ENCODE data around the gene MT1F. TPM values are rescaled to one million over a fixed set of nuclear protein-coding genes. Genes with fewer than 3 reads are reported as not detected.

The MT1F gene
- total RNA-seq (0.26 and 2.1 TPM in 2 replicates), polyA plus RNA-seq (0.20 and 3.2 TPM in 2 replicates), polyA minus RNA-seq (ENCODE audit: low replicate concordance) (2.7 and 3.7 TPM in 2 replicates)
- 0.59 and 11.2 TPM in 2 replicates for polyA plus RNA-seq (2012)

GRCh38 chr16:56657555-56658326 is at the start of gene MT1F:
Gene MT1F (plus strand): TSS chr16:56657959. CDS start chr16:56658059, 100 bp downstream.
- Histone ChIP-seq H3K9ac (ENCODE audit: insufficient read depth, low read length) (no peak within 1 kb of the TSS), H3K4me3 (replicated peaks in 1 of 4; ENCODE audit: control extremely low read depth in 1 of 4, insufficient read depth in 1 of 4, low read depth in 3 of 4, low read length in 4 of 4) (peak within 1 kb of the TSS; percentile 3 to 42 (median 18)), H3K27ac (ENCODE audit: insufficient read depth, low read length) (no peak within 1 kb of the TSS), H4K20me1 (ENCODE audit: control insufficient read depth, extremely low read depth, insufficient read depth, low read length) (no peaks in the 10 kb centered on the region), H3K79me2 (ENCODE audit: control insufficient read depth, insufficient read depth, low read length) (no peaks in the 10 kb centered on the region), H3K4me1 (ENCODE audit: control insufficient read depth, extremely low read depth, insufficient read depth, low read length) (no peaks in the 10 kb centered on the region), H3K36me3 (ENCODE audit: control insufficient read depth, insufficient read depth, low read length) (no peaks in the 10 kb centered on the region), H2AFZ (ENCODE audit: low read length) (peak within 1 kb of the TSS; percentile 37), H3K27me3 (ENCODE audit: control insufficient read depth, insufficient read depth, low read length) (peaks cover 28% of the 10 kb centered on the region), H3K9me3 (ENCODE audit: control insufficient read depth, insufficient read depth, low read depth, low read length) (no peaks in the 10 kb centered on the region), H3K4me2 (ENCODE audit: extremely low read depth, insufficient read depth, low read length) (peak within 1 kb of the TSS; percentile 75)
- peak; percentile 7 to 14 for DNase-seq (ENCODE audit: low read depth in 2 of 2)
- no peak for TF ChIP-seq CTCF (conservative IDR thresholded peaks at IDR 0.05 in 1 of 2, IDR thresholded peaks at IDR 0.05 in 1 of 2; ENCODE audit: low read depth in 1 of 2, low read length in 2 of 2)
- no peak for TF ChIP-seq EZH2 (IDR thresholded peaks at IDR 0.05; ENCODE audit: low read length, missing control alignments)

DNA sequence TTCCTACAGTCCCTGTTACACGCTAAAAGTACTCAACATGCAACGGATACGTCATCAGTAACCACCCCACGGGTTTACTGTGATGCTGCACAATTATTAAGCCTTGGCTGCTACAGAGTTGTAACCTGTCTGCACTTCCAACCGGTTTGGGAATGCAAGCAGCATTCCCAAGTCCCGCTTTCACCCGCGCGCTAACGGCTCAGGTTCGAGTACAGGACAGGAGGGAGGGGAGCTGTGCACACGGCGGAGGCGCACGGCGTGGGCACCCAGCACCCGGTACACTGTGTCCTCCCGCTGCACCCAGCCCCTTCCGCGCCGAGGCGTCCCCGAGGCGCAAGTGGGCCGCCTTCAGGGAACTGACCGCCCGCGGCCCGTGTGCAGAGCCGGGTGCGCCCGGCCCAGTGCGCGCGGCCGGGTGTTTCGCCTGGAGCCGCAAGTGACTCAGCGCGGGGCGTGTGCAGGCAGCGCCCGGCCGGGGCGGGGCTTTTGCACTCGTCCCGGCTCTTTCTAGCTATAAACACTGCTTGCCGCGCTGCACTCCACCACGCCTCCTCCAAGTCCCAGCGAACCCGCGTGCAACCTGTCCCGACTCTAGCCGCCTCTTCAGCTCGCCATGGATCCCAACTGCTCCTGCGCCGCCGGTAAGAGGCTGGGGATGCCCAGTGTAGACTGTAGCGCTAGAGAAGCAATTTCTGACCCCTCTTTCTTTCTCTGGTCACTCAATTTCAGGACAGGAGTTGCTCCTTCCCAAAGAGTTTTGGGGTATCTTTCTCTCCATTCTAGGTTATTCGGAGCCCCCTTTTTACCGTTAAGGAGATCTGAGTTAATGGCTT is 49.5 kb upstream of the MT1F start, which contains the start of gene MT2A:
Gene MT2A, plus strand, starts transcription at position 542 of the 833 bp plus-strand sequence. Its CDS starts 72 bp downstream, at position 614.
- H2AFZ ChIP-seq (ENCODE audit: low read length), result no peak within 1 kb of the TSS
- peaks cover 11% of the 10 kb centered on the region for H3K79me2 ChIP-seq (ENCODE audit: control insufficient read depth, insufficient read depth, low read length)
- H3K9me3 ChIP-seq (ENCODE audit: control insufficient read depth, insufficient read depth, low read depth, low read length), result no peaks in the 10 kb centered on the region
- TF ChIP-seq EZH2 (IDR thresholded peaks at IDR 0.05; ENCODE audit: low read length, missing control alignments) (no peak), CTCF (conservative IDR thresholded peaks at IDR 0.05 in 1 of 2, IDR thresholded peaks at IDR 0.05 in 1 of 2; ENCODE audit: low read depth in 1 of 2, low read length in 2 of 2) (no peak)
- H3K9ac ChIP-seq (ENCODE audit: insufficient read depth, low read length), result peak within 1 kb of the TSS; percentile 83
- H3K27me3 ChIP-seq (ENCODE audit: control insufficient read depth, insufficient read depth, low read length), result no peaks in the 10 kb centered on the region
- H3K4me3 ChIP-seq (replicated peaks in 1 of 4; ENCODE audit: control extremely low read depth in 1 of 4, insufficient read depth in 1 of 4, low read depth in 3 of 4, low read length in 4 of 4), result peak within 1 kb of the TSS; percentile 81 to 85 (median 84)
- no peaks in the 10 kb centered on the region for H4K20me1 ChIP-seq (ENCODE audit: control insufficient read depth, extremely low read depth, insufficient read depth, low read length)
- DNase-seq (ENCODE audit: low read depth in 2 of 2), result peak; percentile 97 to 98
- peak within 1 kb of the TSS; percentile 99 for H3K27ac ChIP-seq (ENCODE audit: insufficient read depth, low read length)
- H3K4me2 ChIP-seq (ENCODE audit: extremely low read depth, insufficient read depth, low read length), result peak within 1 kb of the TSS; percentile 93
- peaks cover 40% of the 10 kb centered on the region for H3K4me1 ChIP-seq (ENCODE audit: control insufficient read depth, extremely low read depth, insufficient read depth, low read length)
- no peaks in the 10 kb centered on the region for H3K36me3 ChIP-seq (ENCODE audit: control insufficient read depth, insufficient read depth, low read length)

Measured in fibroblast of lung (primary cell).